ENCODE measurements around the gene AGXT2.

DNA sequence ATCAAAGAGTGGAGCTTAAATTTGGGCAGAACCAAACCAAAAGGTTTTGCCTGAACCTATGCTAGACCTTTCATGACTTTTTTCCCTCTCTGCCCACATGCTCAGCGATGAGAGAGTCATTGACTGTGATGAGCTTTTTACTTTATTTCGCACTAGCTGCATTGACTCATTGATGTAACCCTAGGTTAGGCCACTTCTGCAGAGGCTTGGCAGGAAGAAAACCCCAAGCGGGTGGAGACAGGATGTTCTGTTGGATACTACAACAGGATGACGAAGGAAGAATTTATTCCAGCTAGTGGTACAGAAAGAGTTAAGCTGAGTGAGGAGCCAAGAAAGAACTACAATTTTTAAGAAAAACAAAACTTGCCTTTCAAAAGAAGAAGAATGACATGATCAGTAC, 18.4 kb downstream of the AGXT2 start:
- no peak for TF ChIP-seq MYBL2 (IDR thresholded peaks at IDR 0.05; ENCODE audit: low read depth)
- no peak for TF ChIP-seq MYBL2 (CRISPR knock-in tag; IDR thresholded peaks at IDR 0.05; ENCODE audit: borderline replicate concordance)
- TF ChIP-seq ZBTB8A (IDR thresholded peaks at IDR 0.05; ENCODE audit: partially characterized antibody) = no peak
- no peak for TF ChIP-seq ZKSCAN1 (IDR thresholded peaks at IDR 0.05; ENCODE audit: low read depth, low read length)
- no peak for TF ChIP-seq CHD2 (IDR thresholded peaks at IDR 0.05; ENCODE audit: low read depth, low read length)
- TF ChIP-seq KLF16 (IDR thresholded peaks at IDR 0.05) = no peak
- no peak for TF ChIP-seq JUND (IDR thresholded peaks at IDR 0.05; ENCODE audit: borderline replicate concordance, low read depth, low read length)
- TF ChIP-seq JUND (tag; IDR thresholded peaks at IDR 0.05; ENCODE audit: borderline replicate concordance, low read depth, low read length) = no peak
- no peak for TF ChIP-seq TAF9B (IDR thresholded peaks at IDR 0.05; ENCODE audit: partially characterized antibody)

All from K562 (cell line).